ENCODE results near the gene HPSE2. TPM values are rescaled to one million over a fixed set of nuclear protein-coding genes. Genes with fewer than 3 reads are reported as not detected.

Gene HPSE2
- total RNA-seq, 1 experiment from 2014 or later = not detected

DNA sequence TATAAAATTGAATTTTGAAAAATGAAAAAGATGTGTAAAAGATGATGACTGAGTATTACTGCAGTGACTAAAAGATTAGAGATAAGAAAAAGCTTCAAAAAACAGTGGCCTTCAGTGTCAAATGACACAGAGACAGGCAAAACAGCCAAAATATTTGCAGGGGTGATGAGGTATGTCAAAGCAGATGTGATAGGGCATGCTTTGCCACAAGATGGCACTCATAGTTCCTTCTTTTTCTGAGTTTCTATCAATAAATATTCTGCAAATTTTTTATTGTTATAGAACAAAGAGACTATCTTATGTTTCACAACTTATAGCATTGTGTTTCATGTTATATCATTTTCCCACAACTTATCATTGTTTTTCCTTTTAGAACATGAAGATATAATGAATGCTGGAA is 444.8 kb downstream of the HPSE2 start:
- intact Hi-C loops (cut with micrococcal nuclease; ENCODE audit: unreplicated experiment) = loop anchor here (5.0 kb wide), 3 partner anchors 251 to 581 kb away; no protein-coding TSS in a partner anchor
- BruUV-seq (replicated peaks) = no TSS peak
- TF ChIP-seq, protein P1, sequence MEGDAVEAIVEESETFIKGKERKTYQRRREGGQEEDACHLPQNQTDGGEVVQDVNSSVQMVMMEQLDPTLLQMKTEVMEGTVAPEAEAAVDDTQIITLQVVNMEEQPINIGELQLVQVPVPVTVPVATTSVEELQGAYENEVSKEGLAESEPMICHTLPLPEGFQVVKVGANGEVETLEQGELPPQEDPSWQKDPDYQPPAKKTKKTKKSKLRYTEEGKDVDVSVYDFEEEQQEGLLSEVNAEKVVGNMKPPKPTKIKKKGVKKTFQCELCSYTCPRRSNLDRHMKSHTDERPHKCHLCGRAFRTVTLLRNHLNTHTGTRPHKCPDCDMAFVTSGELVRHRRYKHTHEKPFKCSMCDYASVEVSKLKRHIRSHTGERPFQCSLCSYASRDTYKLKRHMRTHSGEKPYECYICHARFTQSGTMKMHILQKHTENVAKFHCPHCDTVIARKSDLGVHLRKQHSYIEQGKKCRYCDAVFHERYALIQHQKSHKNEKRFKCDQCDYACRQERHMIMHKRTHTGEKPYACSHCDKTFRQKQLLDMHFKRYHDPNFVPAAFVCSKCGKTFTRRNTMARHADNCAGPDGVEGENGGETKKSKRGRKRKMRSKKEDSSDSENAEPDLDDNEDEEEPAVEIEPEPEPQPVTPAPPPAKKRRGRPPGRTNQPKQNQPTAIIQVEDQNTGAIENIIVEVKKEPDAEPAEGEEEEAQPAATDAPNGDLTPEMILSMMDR (IDR thresholded peaks at IDR 0.05; ENCODE audit: insufficient read depth in 1 of 2, low read depth in 1 of 2, low read length in 1 of 2, severe bottlenecking in 1 of 2, unreplicated experiment in 1 of 2) = peak; percentile 26 to 31
- POLR2A ChIA-PET = no interaction called here
- Histone ChIP-seq H3K36me3 (ENCODE audit: control insufficient read depth, insufficient read depth, low read length) (no peaks in the 10 kb centered on the region), H3K4me1 (no peaks in the 10 kb centered on the region), H3K4me3 (ENCODE audit: low read depth, low read length) (no peak overlapping the region), H3K27me3 (replicated peaks; ENCODE audit: control insufficient read depth, insufficient read depth, low read length) (no peaks in the 10 kb centered on the region), H3K9me3 (no peaks in the 10 kb centered on the region)
- CTCF ChIA-PET = no interaction called here
- Mint-ChIP-seq H3K4me3 (ENCODE audit: unreplicated experiment) (no peak overlapping the region), H3K27me3 (ENCODE audit: insufficient read depth, unreplicated experiment) (no peaks in the 10 kb centered on the region), H3K9me3 (ENCODE audit: unreplicated experiment) (no peaks in the 10 kb centered on the region), H3K4me1 (ENCODE audit: low read depth, unreplicated experiment) (no peaks in the 10 kb centered on the region), H3K36me3 (ENCODE audit: insufficient read depth, unreplicated experiment) (no peaks in the 10 kb centered on the region), H3K27ac (ENCODE audit: unreplicated experiment) (no peak overlapping the region)
- DNase-seq = no peak

DNA sequence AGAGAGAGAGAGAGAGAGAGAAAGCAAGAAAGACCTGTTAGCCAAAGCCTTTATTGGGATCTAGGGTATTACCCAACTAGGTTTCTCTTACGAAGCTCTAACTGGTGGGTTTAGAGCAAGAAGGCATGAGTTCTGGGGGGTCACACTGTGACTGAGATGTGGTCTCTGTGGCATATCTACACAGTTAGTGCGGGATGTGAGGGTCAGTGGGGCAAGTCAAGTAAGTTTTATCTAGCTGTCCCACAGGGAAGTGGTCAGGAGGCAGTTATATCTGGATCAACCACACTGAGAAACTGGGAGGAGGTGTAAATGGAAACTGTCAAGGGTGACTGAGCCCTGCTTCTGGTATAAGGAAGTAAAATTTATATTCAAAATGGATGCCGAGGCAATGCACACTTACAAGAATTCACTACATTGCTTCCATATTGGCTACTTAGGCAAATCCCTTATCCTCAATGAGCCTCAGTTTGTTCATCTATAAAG is 457.3 kb downstream of the HPSE2 start:
- TF ChIP-seq, protein P1 (IDR thresholded peaks at IDR 0.05; ENCODE audit: insufficient read depth in 1 of 2, low read depth in 1 of 2, low read length in 1 of 2, severe bottlenecking in 1 of 2, unreplicated experiment in 1 of 2) = no peak
- Mint-ChIP-seq H3K4me1 (ENCODE audit: low read depth, unreplicated experiment) (no peaks in the 10 kb centered on the region), H3K27ac (ENCODE audit: unreplicated experiment) (no peak overlapping the region), H3K9me3 (ENCODE audit: unreplicated experiment) (no peaks in the 10 kb centered on the region), H3K36me3 (ENCODE audit: insufficient read depth, unreplicated experiment) (no peaks in the 10 kb centered on the region), H3K4me3 (ENCODE audit: unreplicated experiment) (no peak overlapping the region), H3K27me3 (ENCODE audit: insufficient read depth, unreplicated experiment) (peaks cover 5% of the 10 kb centered on the region)
- H3K27me3 ChIP-seq (replicated peaks; ENCODE audit: control insufficient read depth, insufficient read depth, low read length) = no peaks in the 10 kb centered on the region
- no peaks in the 10 kb centered on the region for H3K9me3 ChIP-seq
- no peak for DNase-seq
- no peak overlapping the region for H3K4me3 ChIP-seq (ENCODE audit: low read depth, low read length)
- POLR2A ChIA-PET = no interaction called here
- intact Hi-C loops (cut with micrococcal nuclease; ENCODE audit: unreplicated experiment) = loop anchor here (10.0 kb wide), 1 partner anchor 314 kb away; no protein-coding TSS in a partner anchor
- H3K4me1 ChIP-seq = no peaks in the 10 kb centered on the region
- BruUV-seq (replicated peaks) = no TSS peak
- CTCF ChIA-PET = no interaction called here
- H3K36me3 ChIP-seq (ENCODE audit: control insufficient read depth, insufficient read depth, low read length) = no peaks in the 10 kb centered on the region

DNA sequence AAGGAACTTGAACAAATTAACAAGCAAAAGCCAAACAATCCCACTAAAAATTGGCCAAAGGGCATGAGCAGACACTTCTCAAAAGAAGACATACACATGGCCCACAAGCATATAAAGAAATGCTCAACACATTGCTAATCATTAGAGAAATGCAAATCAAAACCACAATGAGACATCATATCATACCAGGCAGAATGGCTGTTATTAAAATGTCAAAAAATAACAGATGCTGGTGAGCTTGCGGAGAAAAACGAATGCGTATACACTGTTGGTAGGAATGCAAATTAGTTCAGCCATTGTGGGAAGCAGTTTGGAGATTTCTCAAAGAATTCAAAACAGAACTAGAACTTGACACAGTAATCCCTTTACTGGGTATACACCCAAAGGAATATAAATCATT is 477.2 kb downstream of the HPSE2 start:
- TF ChIP-seq, protein P1 (IDR thresholded peaks at IDR 0.05; ENCODE audit: insufficient read depth in 1 of 2, low read depth in 1 of 2, low read length in 1 of 2, severe bottlenecking in 1 of 2, unreplicated experiment in 1 of 2) = no peak
- Mint-ChIP-seq H3K4me1 (ENCODE audit: low read depth, unreplicated experiment) (no peaks in the 10 kb centered on the region), H3K27me3 (ENCODE audit: insufficient read depth, unreplicated experiment) (peaks cover 10% of the 10 kb centered on the region), H3K36me3 (ENCODE audit: insufficient read depth, unreplicated experiment) (no peaks in the 10 kb centered on the region), H3K27ac (ENCODE audit: unreplicated experiment) (no peak overlapping the region), H3K4me3 (ENCODE audit: unreplicated experiment) (no peak overlapping the region), H3K9me3 (ENCODE audit: unreplicated experiment) (no peaks in the 10 kb centered on the region)
- ChIA-PET CTCF (no interaction called here), POLR2A (no interaction called here)
- Histone ChIP-seq H3K4me1 (no peaks in the 10 kb centered on the region), H3K4me3 (ENCODE audit: low read depth, low read length) (no peak overlapping the region), H3K27me3 (replicated peaks; ENCODE audit: control insufficient read depth, insufficient read depth, low read length) (no peaks in the 10 kb centered on the region), H3K36me3 (ENCODE audit: control insufficient read depth, insufficient read depth, low read length) (no peaks in the 10 kb centered on the region), H3K9me3 (no peaks in the 10 kb centered on the region)
- BruUV-seq (replicated peaks) = no TSS peak
- intact Hi-C loops (cut with micrococcal nuclease; ENCODE audit: unreplicated experiment) = no loop called here
- DNase-seq = no peak

Measured in Caco-2 (cell line).